ENCODE data around the gene TSHZ1. TPM values are rescaled to one million over a fixed set of nuclear protein-coding genes. Genes with fewer than 3 reads are reported as not detected.
"Not testable (repeated sequence)": the region's sequence is repeated elsewhere in the genome, so short reads cannot be mapped to it uniquely, and the experiment has no call there.

Gene TSHZ1
- total RNA-seq, 2 experiments from 2014 or later: 12.7 to 13.9 TPM

- no peak overlapping the region for H3K27ac Mint-ChIP-seq
- no peaks in the 10 kb centered on the region for H3K36me3 Mint-ChIP-seq
- no peaks in the 10 kb centered on the region for H3K4me1 Mint-ChIP-seq (ENCODE audit: low read depth)
- intact Hi-C loops (cut with micrococcal nuclease): no loop called here
- peaks cover 5% of the 10 kb centered on the region for H3K27me3 Mint-ChIP-seq
- DNase-seq: no peak
- ChIA-PET POLR2A (no interaction called here), CTCF (no interaction called here)
- no peaks in the 10 kb centered on the region for H3K9me3 Mint-ChIP-seq
- H3K4me3 Mint-ChIP-seq: no peak overlapping the region
Measured at GRCh38 chr18:75170022-75170789, 40.4 kb upstream of the TSHZ1 start.

GRCh38 chr18:75170916-75171315 lies 39.7 kb upstream of the TSHZ1 start:
- no peak for DNase-seq
- no peaks in the 10 kb centered on the region for H3K4me1 Mint-ChIP-seq (ENCODE audit: low read depth)
- H3K36me3 Mint-ChIP-seq: no peaks in the 10 kb centered on the region
- no peak overlapping the region for H3K27ac Mint-ChIP-seq
- POLR2A ChIA-PET: no interaction called here
- no peaks in the 10 kb centered on the region for H3K9me3 Mint-ChIP-seq
- CTCF ChIA-PET: no interaction called here
- H3K4me3 Mint-ChIP-seq: no peak overlapping the region
- intact Hi-C loops (cut with micrococcal nuclease): no loop called here
- peaks cover 5% of the 10 kb centered on the region for H3K27me3 Mint-ChIP-seq

- POLR2A ChIA-PET: no interaction called here
- H3K27ac Mint-ChIP-seq: no peak overlapping the region
- intact Hi-C loops (cut with micrococcal nuclease): no loop called here
- H3K4me3 Mint-ChIP-seq: no peak overlapping the region
- peaks cover 1% of the 10 kb centered on the region for H3K27me3 Mint-ChIP-seq
- CTCF ChIA-PET: interaction anchor here (0.7 kb wide), 1 partner anchor 307 kb away, joined by 3 read pairs; no protein-coding TSS in a partner anchor
- H3K36me3 Mint-ChIP-seq: no peaks in the 10 kb centered on the region
- no peaks in the 10 kb centered on the region for H3K4me1 Mint-ChIP-seq (ENCODE audit: low read depth)
- DNase-seq: no peak
- H3K9me3 Mint-ChIP-seq: no peaks in the 10 kb centered on the region
Measured at GRCh38 chr18:75172299-75173124, 38.1 kb upstream of the TSHZ1 start.

GRCh38 chr18:75173125-75173432 lies 37.5 kb upstream of the TSHZ1 start:
- Mint-ChIP-seq H3K27me3 (peaks cover 1% of the 10 kb centered on the region), H3K36me3 (no peaks in the 10 kb centered on the region), H3K9me3 (no peaks in the 10 kb centered on the region), H3K4me3 (no peak overlapping the region), H3K4me1 (ENCODE audit: low read depth) (no peaks in the 10 kb centered on the region), H3K27ac (no peak overlapping the region)
- no peak for DNase-seq
- POLR2A ChIA-PET: no interaction called here
- CTCF ChIA-PET: no interaction called here
- intact Hi-C loops (cut with micrococcal nuclease): no loop called here

- Mint-ChIP-seq H3K27me3 (peaks cover 1% of the 10 kb centered on the region), H3K4me3 (no peak overlapping the region), H3K4me1 (ENCODE audit: low read depth) (no peaks in the 10 kb centered on the region), H3K27ac (no peak overlapping the region), H3K36me3 (no peaks in the 10 kb centered on the region), H3K9me3 (no peaks in the 10 kb centered on the region)
- ChIA-PET CTCF (no interaction called here), POLR2A (no interaction called here)
- intact Hi-C loops (cut with micrococcal nuclease): no loop called here
- DNase-seq: no peak
Measured at GRCh38 chr18:75173738-75174137, 36.9 kb upstream of the TSHZ1 start.

- H3K36me3 Mint-ChIP-seq: no peaks in the 10 kb centered on the region
- ChIA-PET POLR2A (no interaction called here), CTCF (no interaction called here)
- no peak overlapping the region for H3K4me3 Mint-ChIP-seq
- no peak overlapping the region for H3K27ac Mint-ChIP-seq
- H3K27me3 Mint-ChIP-seq: no peaks in the 10 kb centered on the region
- H3K9me3 Mint-ChIP-seq: no peaks in the 10 kb centered on the region
- no peak for DNase-seq
- H3K4me1 Mint-ChIP-seq (ENCODE audit: low read depth): no peaks in the 10 kb centered on the region
- intact Hi-C loops (cut with micrococcal nuclease): no loop called here
Measured at GRCh38 chr18:75176849-75177248, 33.7 kb upstream of the TSHZ1 start.

- Mint-ChIP-seq H3K9me3 (no peaks in the 10 kb centered on the region), H3K4me1 (ENCODE audit: low read depth) (no peaks in the 10 kb centered on the region), H3K4me3 (no peak overlapping the region), H3K36me3 (no peaks in the 10 kb centered on the region), H3K27me3 (no peaks in the 10 kb centered on the region), H3K27ac (no peak overlapping the region)
- intact Hi-C loops (cut with micrococcal nuclease): no loop called here
- ChIA-PET CTCF (no interaction called here), POLR2A (no interaction called here)
- DNase-seq: no peak
Measured at GRCh38 chr18:75178376-75178775, 32.2 kb upstream of the TSHZ1 start.

- H3K27ac Mint-ChIP-seq: no peak overlapping the region
- no peaks in the 10 kb centered on the region for H3K36me3 Mint-ChIP-seq
- no peaks in the 10 kb centered on the region for H3K4me1 Mint-ChIP-seq (ENCODE audit: low read depth)
- ChIA-PET CTCF (no interaction called here), POLR2A (no interaction called here)
- DNase-seq: no peak
- H3K9me3 Mint-ChIP-seq: no peaks in the 10 kb centered on the region
- no peak overlapping the region for H3K4me3 Mint-ChIP-seq
- H3K27me3 Mint-ChIP-seq: no peaks in the 10 kb centered on the region
- intact Hi-C loops (cut with micrococcal nuclease): no loop called here
Measured at GRCh38 chr18:75179819-75180600, 30.6 kb upstream of the TSHZ1 start.

- no peak overlapping the region for H3K27ac Mint-ChIP-seq
- H3K9me3 Mint-ChIP-seq: no peaks in the 10 kb centered on the region
- H3K4me1 Mint-ChIP-seq (ENCODE audit: low read depth): no peaks in the 10 kb centered on the region
- no peaks in the 10 kb centered on the region for H3K27me3 Mint-ChIP-seq
- no peak for DNase-seq
- H3K4me3 Mint-ChIP-seq: no peak overlapping the region
- POLR2A ChIA-PET: no interaction called here
- H3K36me3 Mint-ChIP-seq: no peaks in the 10 kb centered on the region
- intact Hi-C loops (cut with micrococcal nuclease): no loop called here
- CTCF ChIA-PET: no interaction called here
Measured at GRCh38 chr18:75183524-75183923, 27.1 kb upstream of the TSHZ1 start.

GRCh38 chr18:75183973-75184493 lies 26.6 kb upstream of the TSHZ1 start:
- ChIA-PET CTCF (no interaction called here), POLR2A (no interaction called here)
- DNase-seq: no peak
- Mint-ChIP-seq H3K27ac (no peak overlapping the region), H3K9me3 (no peaks in the 10 kb centered on the region), H3K36me3 (no peaks in the 10 kb centered on the region), H3K27me3 (no peaks in the 10 kb centered on the region), H3K4me3 (no peak overlapping the region), H3K4me1 (ENCODE audit: low read depth) (no peaks in the 10 kb centered on the region)
- intact Hi-C loops (cut with micrococcal nuclease): no loop called here

- Mint-ChIP-seq H3K4me3 (no peak overlapping the region), H3K36me3 (no peaks in the 10 kb centered on the region), H3K4me1 (ENCODE audit: low read depth) (no peaks in the 10 kb centered on the region), H3K9me3 (no peaks in the 10 kb centered on the region), H3K27me3 (no peaks in the 10 kb centered on the region), H3K27ac (no peak overlapping the region)
- ChIA-PET POLR2A (no interaction called here), CTCF (no interaction called here)
- no peak for DNase-seq
- intact Hi-C loops (cut with micrococcal nuclease): no loop called here
Measured at GRCh38 chr18:75185460-75185859, 25.1 kb upstream of the TSHZ1 start.

GRCh38 chr18:75187702-75188101 lies 22.9 kb upstream of the TSHZ1 start:
- H3K27ac Mint-ChIP-seq; H3K4me1 Mint-ChIP-seq (ENCODE audit: low read depth); H3K9me3 Mint-ChIP-seq; H3K27me3 Mint-ChIP-seq; CTCF ChIA-PET; H3K36me3 Mint-ChIP-seq; DNase-seq; H3K4me3 Mint-ChIP-seq; intact Hi-C loops (cut with micrococcal nuclease); POLR2A ChIA-PET: not testable (repeated sequence)

All from activated CD4-positive, alpha-beta memory T cell treated with anti-CD3 and anti-CD28 coated beads for 36 hours (primary cell).